K562 (cell line): ENCODE data around the gene MYCBP. TPM values are rescaled to one million over a fixed set of nuclear protein-coding genes. Genes with fewer than 3 reads are reported as not detected.

Source experiments
- ARID3A ChIP-seq: IDR thresholded peaks from 2 replicates; pipeline ENCODE4 v1.6.1; 2012; ENCODE audit warnings: low read depth, low read length, improper control_type of control experiment, borderline replicate concordance
- ARNT ChIP-seq, 2 experiments: fragments of 450-650 bp; IDR thresholded peaks; 2 replicates each; pipeline ENCODE4 v1.6.1; 2016; ENCODE audit warnings: mild to moderate bottlenecking in 1 of 2
- DACH1 ChIP-seq: fragments of 450-650 bp; IDR thresholded peaks from 2 replicates; pipeline ENCODE4 v1.6.1; 2018; ENCODE audit not compliant: partially characterized antibody
- EWSR1 ChIP-seq: fragments of 450-650 bp; IDR thresholded peaks from 2 replicates; pipeline ENCODE4 v1.6.1; 2018; ENCODE audit warnings: borderline replicate concordance, mild to moderate bottlenecking, low read depth, moderate library complexity; ENCODE audit not compliant: partially characterized antibody
- FOXP1 ChIP-seq: sonication (generic); formaldehyde crosslinking; IDR thresholded peaks from 2 replicates; pipeline ENCODE4 v1.8.0; 2022; ENCODE audit warnings: mild to moderate bottlenecking, missing genetic modification reagents
- GTF2E2 ChIP-seq: fragments of 200-800 bp; sonication (Bioruptor generic); IDR thresholded peaks from 2 replicates; pipeline ENCODE4 v1.6.1; 2016; ENCODE audit warnings: missing genetic modification characterization, missing compliant biosample characterization
- KDM1A ChIP-seq, 2 experiments: fragments of 450-650 bp; IDR thresholded peaks; 2 replicates each; pipeline ENCODE4 v1.6.1; 2016; ENCODE audit warnings: mild to moderate bottlenecking in 2 of 2
- MTA2 ChIP-seq: fragments of 450-650 bp; IDR thresholded peaks from 2 replicates; pipeline ENCODE4 v1.6.1; 2016; ENCODE audit warnings: low read depth
- MTF1 ChIP-seq: fragments of 250-450 bp; sonication (Bioruptor Pico); IDR thresholded peaks from 2 replicates; pipeline ENCODE4 v1.9.0; 2021; ENCODE audit warnings: moderate library complexity, mild to moderate bottlenecking, inconsistent platforms, borderline replicate concordance
- NELFE ChIP-seq: IDR thresholded peaks from 2 replicates; pipeline ENCODE4 v1.6.1; 2011; ENCODE audit warnings: mild to moderate bottlenecking; ENCODE audit not compliant: insufficient read depth, insufficient read length
- NRF1 ChIP-seq, 2 experiments: fragments of 450-650 bp; IDR thresholded peaks in 1 of 2; conservative IDR thresholded peaks in 1 of 2; 2 replicates each; pipeline ENCODE4 v1.6.1; 2014; ENCODE audit warnings: mild to moderate bottlenecking in 2 of 2
- SLC30A9 ChIP-seq: fragments of 250-450 bp; sonication (Bioruptor Pico); IDR thresholded peaks from 2 replicates; pipeline ENCODE4 v1.8.0; 2022; ENCODE audit warnings: mild to moderate bottlenecking, moderate library complexity
- SMAD1 ChIP-seq: fragments of 150-350 bp; IDR thresholded peaks from 2 replicates; pipeline ENCODE4 v1.6.1; 2014; ENCODE audit warnings: low read length, low read depth; ENCODE audit not compliant: partially characterized antibody
- SMARCA4 ChIP-seq: fragments of 450-650 bp; IDR thresholded peaks from 2 replicates; pipeline ENCODE4 v1.6.1; 2016
- SNAPC5 ChIP-seq: fragments of 250-450 bp; sonication (Bioruptor Pico); IDR thresholded peaks from 2 replicates; pipeline ENCODE4 v1.8.0; 2021; ENCODE audit warnings: moderate library complexity, mild to moderate bottlenecking, inconsistent platforms
- SPI1 ChIP-seq: IDR thresholded peaks from 2 replicates; pipeline ENCODE4 v1.6.1; 2011; ENCODE audit warnings: low read depth, low read length, control low read depth, borderline replicate concordance
- STAG1 ChIP-seq: sonication (generic); formaldehyde crosslinking; IDR thresholded peaks from 2 replicates; pipeline ENCODE4 v1.5.0; 2020; ENCODE audit warnings: missing genetic modification reagents, borderline replicate concordance
- ZKSCAN8 ChIP-seq: fragments of 200-800 bp; sonication (Bioruptor generic); IDR thresholded peaks from 2 replicates; pipeline ENCODE4 v1.6.1; 2016; ENCODE audit warnings: missing genetic modification characterization, missing compliant biosample characterization
- ZNF24 ChIP-seq: fragments of 450-650 bp; IDR thresholded peaks from 2 replicates; pipeline ENCODE4 v1.6.1; 2016
- ZNF431 ChIP-seq: sonication (generic); formaldehyde crosslinking; IDR thresholded peaks from 2 replicates; pipeline ENCODE4 v1.8.0; 2022; ENCODE audit warnings: mild to moderate bottlenecking, missing genetic modification reagents
- ZNF436 ChIP-seq: fragments of 250-450, 450-650 bp; sonication (Bioruptor Pico); formaldehyde crosslinking; IDR thresholded peaks from 2 replicates; pipeline ENCODE4 v1.7.0; 2020; ENCODE audit warnings: mild to moderate bottlenecking
- polyA plus RNA-seq, 8 experiments: library from polyadenylated mRNA; depleted of rRNA in 4 of 8; stranded (reverse) in 5 of 8; unstranded in 3 of 8; fragments of >200 nt; fragmentation: Nextera tagmentation in 2 of 8; fragmentation: Illumina TruSeq in 1 of 8; extraction: Ambion mirVana in 2 of 8; extraction: Trizol in 1 of 8; gene quantifications; 2 replicates each; pipeline versions ENCODE4 v1.2.1 to v1.2.3, GENCODE V29; 2011 to 2014; ENCODE audit warnings: inconsistent platforms in 1 of 8, missing spikeins in 1 of 8
- total RNA-seq, 7 experiments: library from RNA; depleted of rRNA in 6 of 7; stranded (reverse); fragments of >200 nt in 6 of 7; fragmentation: Illumina TruSeq in 2 of 7; extraction: Trizol in 2 of 7; gene quantifications; 2 replicates each; pipeline versions ENCODE4 v1.2.1 to v1.2.3, GENCODE V29; 2011 to 2021; ENCODE audit warnings: low replicate concordance in 1 of 7
- TF ChIP-seq, protein P1 (sequence below): sonication (generic); formaldehyde crosslinking; IDR thresholded peaks from 2 replicates; pipeline ENCODE4 v1.8.0; 2023; ENCODE audit warnings: mild to moderate bottlenecking, missing genetic modification reagents

Gene MYCBP
- total and polyA plus RNA-seq, 9 of the 15 experiments (the other 6 are each of a cell fraction or from before 2014, with no cell fraction given), result 32.3 to 253 (median 72.9) TPM

- TF ChIP-seq, protein P1, sequence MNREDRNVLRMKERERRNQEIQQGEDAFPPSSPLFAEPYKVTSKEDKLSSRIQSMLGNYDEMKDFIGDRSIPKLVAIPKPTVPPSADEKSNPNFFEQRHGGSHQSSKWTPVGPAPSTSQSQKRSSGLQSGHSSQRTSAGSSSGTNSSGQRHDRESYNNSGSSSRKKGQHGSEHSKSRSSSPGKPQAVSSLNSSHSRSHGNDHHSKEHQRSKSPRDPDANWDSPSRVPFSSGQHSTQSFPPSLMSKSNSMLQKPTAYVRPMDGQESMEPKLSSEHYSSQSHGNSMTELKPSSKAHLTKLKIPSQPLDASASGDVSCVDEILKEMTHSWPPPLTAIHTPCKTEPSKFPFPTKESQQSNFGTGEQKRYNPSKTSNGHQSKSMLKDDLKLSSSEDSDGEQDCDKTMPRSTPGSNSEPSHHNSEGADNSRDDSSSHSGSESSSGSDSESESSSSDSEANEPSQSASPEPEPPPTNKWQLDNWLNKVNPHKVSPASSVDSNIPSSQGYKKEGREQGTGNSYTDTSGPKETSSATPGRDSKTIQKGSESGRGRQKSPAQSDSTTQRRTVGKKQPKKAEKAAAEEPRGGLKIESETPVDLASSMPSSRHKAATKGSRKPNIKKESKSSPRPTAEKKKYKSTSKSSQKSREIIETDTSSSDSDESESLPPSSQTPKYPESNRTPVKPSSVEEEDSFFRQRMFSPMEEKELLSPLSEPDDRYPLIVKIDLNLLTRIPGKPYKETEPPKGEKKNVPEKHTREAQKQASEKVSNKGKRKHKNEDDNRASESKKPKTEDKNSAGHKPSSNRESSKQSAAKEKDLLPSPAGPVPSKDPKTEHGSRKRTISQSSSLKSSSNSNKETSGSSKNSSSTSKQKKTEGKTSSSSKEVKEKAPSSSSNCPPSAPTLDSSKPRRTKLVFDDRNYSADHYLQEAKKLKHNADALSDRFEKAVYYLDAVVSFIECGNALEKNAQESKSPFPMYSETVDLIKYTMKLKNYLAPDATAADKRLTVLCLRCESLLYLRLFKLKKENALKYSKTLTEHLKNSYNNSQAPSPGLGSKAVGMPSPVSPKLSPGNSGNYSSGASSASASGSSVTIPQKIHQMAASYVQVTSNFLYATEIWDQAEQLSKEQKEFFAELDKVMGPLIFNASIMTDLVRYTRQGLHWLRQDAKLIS, result no peak
- no peak for TF ChIP-seq ZNF24
- no peak for TF ChIP-seq FOXP1 (CRISPR knock-in tag)
- peak; percentile 97 for TF ChIP-seq SMARCA4
- peak; percentile 80; the same call in 1 of the 2 replicates for TF ChIP-seq ARID3A
- peak; percentile 45; the same call in 1 of the 2 replicates for TF ChIP-seq SPI1
- peak in 1 of 2 experiments; percentile 73; a peak in 2 of 4 replicates for TF ChIP-seq ARNT (IDR thresholded peaks at IDR 0.05)
- TF ChIP-seq EWSR1, result no peak
- TF ChIP-seq GTF2E2, result no peak
- TF ChIP-seq ZKSCAN8 (CRISPR knock-in tag), result peak; percentile 77; the same call in 1 of the 2 replicates
- TF ChIP-seq KDM1A (IDR thresholded peaks at IDR 0.05), result peak; percentile 93 to 95
- TF ChIP-seq MTF1, result no peak
- TF ChIP-seq DACH1, result peak; percentile 87
- TF ChIP-seq NRF1 (conservative IDR thresholded peaks at IDR 0.05 in 1 of 2, IDR thresholded peaks at IDR 0.05 in 1 of 2), result no peak
- TF ChIP-seq ZNF436 (CRISPR knock-in tag), result no peak
- TF ChIP-seq SLC30A9 (CRISPR knock-in tag), result no peak
- TF ChIP-seq SNAPC5 (CRISPR knock-in tag), result no peak
- peak; percentile 91 for TF ChIP-seq SMAD1
- TF ChIP-seq STAG1 (CRISPR knock-in tag), result no peak
- peak; percentile 94 for TF ChIP-seq MTA2
- TF ChIP-seq ZNF431 (CRISPR knock-in tag), result no peak
- no peak for TF ChIP-seq NELFE
These were observed 42.3 kb upstream of the MYCBP start (continued) for GRCh38 chr1:38915352-38915948.
